CMK (cell line): ENCODE data around the gene XPA.
"Not testable (repeated sequence)": the region's sequence is repeated elsewhere in the genome, so short reads cannot be mapped to it uniquely, and the experiment has no call there.

Source experiments
- DNase-seq: peaks from one replicate; pipeline ENCODE4 v3.0.0-alpha.2; 2010; ENCODE audit warnings: low read depth

XPA gene

DNA sequence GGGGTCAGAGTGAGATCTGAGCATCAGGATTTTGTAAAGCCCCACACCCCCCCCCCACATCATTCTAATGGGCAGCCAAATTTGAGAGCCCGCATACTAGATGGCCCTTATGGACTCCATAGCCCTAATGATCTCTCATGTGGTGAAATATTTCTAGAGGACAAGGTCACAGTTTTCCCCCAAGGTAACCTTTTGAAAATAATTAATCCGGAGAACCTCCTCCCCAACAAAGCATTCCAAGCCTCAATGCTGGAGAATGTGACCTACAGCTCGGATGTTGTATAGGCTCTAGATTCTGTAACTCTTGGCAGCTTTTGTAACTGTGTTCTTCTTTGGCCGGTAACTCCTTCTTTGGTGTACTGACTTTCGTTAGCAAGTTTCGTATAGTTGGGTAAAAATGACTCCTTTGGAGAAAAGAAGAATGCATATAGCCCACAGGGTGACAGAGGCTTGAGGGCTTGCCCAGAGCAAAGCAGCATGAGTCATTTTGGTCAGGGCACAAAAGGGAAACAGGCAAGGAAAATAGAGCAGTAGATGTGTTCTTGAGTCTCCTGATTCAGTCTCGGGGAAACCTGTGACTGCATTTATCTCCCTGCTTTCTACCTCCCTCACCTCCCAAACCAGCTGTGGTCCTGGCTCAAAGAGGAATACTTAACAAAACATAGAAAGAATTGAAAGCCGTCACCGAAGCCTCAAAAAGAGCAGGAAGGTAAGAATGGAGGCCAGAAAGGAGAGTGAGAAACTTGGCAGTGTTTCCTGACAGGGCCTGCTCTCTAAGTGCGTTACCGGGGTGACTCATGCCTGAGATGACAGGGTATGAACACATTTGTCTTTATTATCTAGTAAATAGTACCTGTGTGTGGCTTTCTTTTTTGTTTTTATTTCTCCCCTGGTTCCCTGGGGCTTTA is 6.6 kb upstream of the XPA start:
- no peak for DNase-seq

GRCh38 chr9:97699824-97700223 is 2.7 kb upstream of the XPA start:
- DNase-seq: not testable (repeated sequence)

GRCh38 chr9:97699281-97699680 is 2.1 kb upstream of the XPA start:
- not testable (repeated sequence) for DNase-seq

DNA sequence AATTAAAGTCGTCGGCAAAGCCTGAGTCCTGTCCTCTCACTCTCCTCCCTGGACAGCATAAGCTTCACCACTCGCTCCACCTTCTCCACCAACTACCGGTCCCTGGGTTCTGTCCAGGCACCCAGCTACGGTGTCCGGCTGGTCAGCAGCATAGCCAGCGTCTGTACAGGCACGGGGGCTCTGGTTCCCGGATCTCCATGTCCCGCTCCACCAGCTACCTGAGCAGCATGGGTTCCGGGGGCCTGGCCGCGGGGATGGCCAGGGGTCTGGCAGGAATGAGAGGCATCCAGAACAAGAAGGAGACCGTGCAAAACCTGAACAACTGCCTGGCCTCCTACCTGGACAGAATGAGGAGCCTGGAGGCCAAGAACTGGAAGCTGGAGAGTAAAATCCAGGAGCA is 1.7 kb upstream of the XPA start:
- no peak for DNase-seq

DNA sequence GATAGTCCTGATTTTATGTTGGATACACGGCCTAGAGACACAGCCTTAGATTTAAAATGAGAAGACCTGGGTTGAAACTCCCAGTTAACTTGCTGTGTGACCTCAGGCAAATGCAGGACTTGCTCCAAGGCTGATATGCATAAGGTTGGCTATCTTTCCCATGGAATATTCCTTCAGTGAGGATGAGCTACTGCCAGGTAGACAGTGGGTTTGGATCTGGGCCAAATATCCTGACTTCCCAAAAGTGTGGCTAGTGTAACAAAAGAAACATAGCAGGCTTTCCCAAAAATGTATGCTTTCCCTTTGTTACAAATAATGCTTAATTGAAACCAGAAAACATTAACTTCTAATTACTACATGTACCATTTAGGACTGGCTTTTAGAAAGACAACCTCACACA is 697 bp upstream of the XPA start:
- no peak for DNase-seq

DNA sequence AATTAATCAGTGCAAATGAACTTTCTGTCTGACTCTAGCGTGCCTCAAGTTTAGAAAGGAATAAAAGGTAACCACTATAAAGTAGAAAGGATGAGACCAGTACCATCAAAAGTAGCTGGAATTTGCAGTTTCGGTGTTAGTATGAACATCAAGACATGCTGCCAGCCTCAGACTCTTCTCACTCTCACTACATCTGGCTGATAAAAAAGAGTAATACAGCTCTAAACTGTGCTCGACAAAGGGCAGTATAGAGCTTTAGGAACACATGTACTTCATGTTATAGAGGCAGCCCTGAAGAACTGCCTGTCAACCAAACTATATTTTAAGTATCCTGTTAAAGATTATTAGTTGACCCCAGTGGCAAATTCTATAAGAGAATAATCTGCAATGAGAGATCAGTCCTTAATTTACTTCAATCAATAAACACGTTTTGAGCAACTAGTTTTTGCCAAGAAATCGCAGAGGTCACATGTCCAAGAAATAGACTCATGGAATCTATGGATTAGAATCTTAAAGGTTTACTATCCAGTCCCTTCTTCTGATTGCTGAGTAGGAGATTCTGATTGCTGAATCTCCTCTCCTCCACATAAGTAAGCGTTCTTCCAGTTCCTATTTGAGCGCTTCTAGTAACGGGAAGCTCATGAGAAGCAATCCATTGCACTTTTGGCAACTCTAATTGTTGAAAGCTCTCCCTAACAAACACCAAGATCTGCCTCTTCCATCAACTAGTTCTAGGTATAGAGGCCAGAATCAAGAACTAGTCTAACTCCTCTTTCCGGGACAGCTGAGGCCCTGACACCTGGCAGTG is 941 bp downstream of the XPA start:
- DNase-seq: no peak

- DNase-seq: no peak
Observed at GRCh38 chr9:97695390-97695789, 1.8 kb downstream of the XPA start.

DNA sequence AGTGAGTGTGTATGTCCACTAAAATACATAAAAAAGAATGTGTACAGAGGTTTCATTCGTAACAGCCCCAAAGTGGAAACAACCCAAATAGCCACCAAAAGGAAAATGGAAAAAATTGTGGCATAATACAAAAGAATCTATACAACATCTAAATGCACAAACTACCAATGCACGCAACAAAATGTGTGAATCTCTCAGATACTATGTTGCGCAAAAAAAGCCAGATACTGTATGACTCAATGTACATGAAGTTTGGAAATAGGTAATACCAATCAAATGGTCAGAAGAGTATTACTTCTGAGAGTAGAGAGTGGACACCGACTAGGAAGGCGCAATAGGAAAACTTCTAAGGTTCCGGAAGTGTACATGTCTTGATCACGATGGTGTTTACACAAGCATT is 2.4 kb downstream of the XPA start:
- no peak for DNase-seq

- DNase-seq: no peak
Observed at GRCh38 chr9:97689401-97690180, 7.5 kb downstream of the XPA start.

DNA sequence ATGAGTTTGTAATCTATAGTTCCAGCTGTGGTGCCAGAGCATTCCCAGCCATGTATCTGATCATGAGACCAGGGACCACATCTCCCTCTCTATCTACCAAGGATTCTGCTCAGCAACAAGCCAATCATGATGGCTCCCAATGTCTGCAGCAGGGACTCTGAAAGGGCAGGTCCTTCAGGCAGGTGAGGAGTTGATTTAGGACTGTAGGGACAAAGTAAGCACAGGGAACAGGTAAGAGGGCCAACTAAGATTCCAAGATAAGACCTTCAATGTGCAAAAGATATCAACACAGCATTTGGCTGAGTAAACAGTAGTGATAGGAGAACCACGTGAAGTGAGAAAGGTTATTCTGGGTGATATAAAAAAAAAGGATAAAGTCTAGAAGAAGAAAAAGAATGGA is 8.5 kb downstream of the XPA start:
- DNase-seq: no peak

- DNase-seq: no peak
Observed at GRCh38 chr9:97682242-97682641, 14.9 kb downstream of the XPA start.

DNA sequence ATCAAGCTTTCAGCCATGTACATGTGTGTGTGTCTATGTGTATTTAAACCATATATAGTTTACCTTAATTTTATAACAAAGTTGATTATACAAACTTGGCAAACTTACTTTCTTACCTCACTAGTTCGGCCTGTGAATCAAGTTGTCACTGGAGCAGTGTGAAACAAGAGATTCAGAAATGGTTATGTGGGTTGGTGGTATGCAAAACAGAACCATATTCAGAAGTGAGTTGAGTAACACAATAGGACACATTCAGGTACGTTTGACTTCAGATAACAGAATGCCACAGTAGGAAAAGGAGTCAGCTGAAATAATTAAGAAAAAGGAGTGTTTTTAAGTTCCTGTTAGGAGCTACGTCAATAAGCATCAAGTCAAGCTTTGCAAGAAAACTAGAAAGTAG is 21.5 kb downstream of the XPA start:
- no peak for DNase-seq

GRCh38 chr9:97673922-97674321 is 23.2 kb downstream of the XPA start:
- DNase-seq: no peak

- no peak for DNase-seq
Observed at GRCh38 chr9:97672403-97672802, 24.7 kb downstream of the XPA start.

DNA sequence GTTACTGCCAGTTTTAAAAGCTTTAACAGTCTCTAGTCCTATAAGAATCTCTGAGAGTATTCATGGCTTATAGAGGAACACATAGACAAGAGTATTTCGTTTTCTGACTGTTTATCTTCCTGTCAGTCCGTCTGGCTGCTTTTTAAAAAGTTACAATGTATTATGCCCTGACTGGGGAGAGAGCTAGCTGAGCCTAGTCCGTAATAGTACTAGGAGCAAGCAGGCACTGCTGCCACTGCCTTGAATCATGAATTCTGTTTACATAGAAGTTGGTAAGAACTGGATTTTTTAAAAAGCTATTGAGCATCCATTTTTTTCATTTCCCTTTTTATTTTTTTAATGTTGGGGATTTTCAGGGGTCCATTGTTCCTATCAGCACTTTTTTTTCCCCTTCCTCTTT is 26.6 kb downstream of the XPA start:
- DNase-seq: no peak

DNA sequence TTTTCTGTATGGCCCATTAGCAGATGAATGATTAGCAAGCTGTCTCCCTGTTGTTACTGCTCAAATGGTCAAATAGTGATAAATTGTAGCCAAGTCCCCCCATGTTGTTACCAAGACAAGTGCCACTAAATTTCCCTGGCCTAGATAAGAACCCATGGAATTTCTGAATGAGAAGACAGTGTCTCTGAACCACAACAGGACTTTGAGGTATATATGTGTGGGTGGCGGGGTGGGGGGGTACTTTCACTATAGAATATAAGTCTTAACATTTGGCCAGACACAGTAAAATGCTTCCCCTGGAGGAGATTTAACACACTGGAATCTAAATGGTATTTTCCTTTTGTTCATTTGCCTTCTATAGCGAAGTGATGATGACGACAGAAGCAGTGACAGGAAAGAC is 28.7 kb downstream of the XPA start:
- no peak for DNase-seq

- DNase-seq: peak; percentile 52
Observed at GRCh38 chr9:97666907-97667686, 30.0 kb downstream of the XPA start.

- DNase-seq: no peak
Observed at GRCh38 chr9:97665742-97666141, 31.4 kb downstream of the XPA start.

GRCh38 chr9:97660847-97661246 is 36.3 kb downstream of the XPA start:
- DNase-seq: no peak

GRCh38 chr9:97660340-97660739 is 36.8 kb downstream of the XPA start:
- no peak for DNase-seq

DNA sequence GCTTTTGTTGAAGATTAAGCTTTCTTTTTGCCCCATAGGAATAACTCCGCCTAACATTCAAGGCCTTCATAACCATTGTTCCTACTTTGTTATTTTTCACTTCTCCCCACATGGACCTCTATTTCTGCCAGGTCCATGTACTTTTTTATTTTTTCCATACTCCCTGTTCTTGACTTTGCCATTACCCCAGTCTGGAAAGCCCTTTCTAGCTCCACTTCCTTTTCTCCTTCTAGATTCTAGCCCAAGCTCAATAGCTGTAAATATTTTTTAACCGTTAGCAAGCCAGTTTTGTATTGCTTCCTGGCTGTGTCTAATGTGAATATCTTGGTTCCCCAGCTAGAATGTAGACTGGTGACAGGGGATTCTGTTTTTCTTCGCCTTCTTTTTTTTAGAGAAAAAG is 37.4 kb downstream of the XPA start:
- no peak for DNase-seq

DNA sequence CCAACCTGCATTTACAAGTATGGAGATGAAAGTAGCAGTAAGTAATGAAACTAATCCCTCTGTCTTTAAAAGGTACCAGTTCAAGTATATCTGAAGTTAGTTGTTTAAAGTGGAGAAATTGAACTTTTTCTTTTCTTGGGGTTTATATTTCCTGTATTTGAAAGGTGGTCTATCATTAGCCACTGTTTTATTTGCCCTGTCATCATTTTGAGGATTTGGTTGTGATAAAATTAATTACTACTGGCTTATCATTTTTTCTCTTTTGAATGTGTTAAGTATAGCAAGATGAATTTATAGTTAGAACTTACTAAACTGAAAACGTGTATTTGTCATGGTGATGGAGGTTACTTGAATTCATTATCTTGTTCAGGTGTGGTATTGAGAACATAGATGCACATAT is 38.4 kb downstream of the XPA start:
- no peak for DNase-seq
